IPS-18c (cell line): ENCODE data around the gene IGF2R.

Source experiments
- H3K4me3 ChIP-seq: 2 replicates; pipeline ENCODE4 v1.7.0; 2013; ENCODE audit warnings: low read depth, mild to moderate bottlenecking, low read length, moderate library complexity; ENCODE audit not compliant: insufficient read depth
- H3K9me3 ChIP-seq: one replicate; pipeline ENCODE4 v1.6.1; 2013; ENCODE audit warnings: mild to moderate bottlenecking, low read length, moderate library complexity; ENCODE audit not compliant: control insufficient read depth, insufficient read depth

Gene IGF2R

GRCh38 chr6:160028487-160029275 lies 59.8 kb downstream of the IGF2R start:
- Histone ChIP-seq H3K4me3 (no peak overlapping the region), H3K9me3 (no peaks in the 10 kb centered on the region)

GRCh38 chr6:160029525-160029924 lies 60.6 kb downstream of the IGF2R start:
- Histone ChIP-seq H3K9me3 (no peaks in the 10 kb centered on the region), H3K4me3 (no peak overlapping the region)

- Histone ChIP-seq H3K4me3 (no peak overlapping the region), H3K9me3 (no peaks in the 10 kb centered on the region)
These were observed 61.2 kb downstream of the IGF2R start for GRCh38 chr6:160030103-160030502.

- Histone ChIP-seq H3K4me3 (no peak overlapping the region), H3K9me3 (peaks cover 2% of the 10 kb centered on the region)
These were observed 62.6 kb downstream of the IGF2R start for GRCh38 chr6:160031442-160031841.

GRCh38 chr6:160031871-160032270 lies 63.0 kb downstream of the IGF2R start:
- no peak overlapping the region for H3K4me3 ChIP-seq
- H3K9me3 ChIP-seq, result peaks cover 2% of the 10 kb centered on the region

- H3K9me3 ChIP-seq, result peaks cover 2% of the 10 kb centered on the region
- no peak overlapping the region for H3K4me3 ChIP-seq
These were observed 63.7 kb downstream of the IGF2R start for GRCh38 chr6:160032538-160032937.

- Histone ChIP-seq H3K4me3 (no peak overlapping the region), H3K9me3 (peaks cover 2% of the 10 kb centered on the region)
These were observed 65.4 kb downstream of the IGF2R start for GRCh38 chr6:160034036-160034930.

- Histone ChIP-seq H3K9me3 (peaks cover 2% of the 10 kb centered on the region), H3K4me3 (no peak overlapping the region)
These were observed 66.4 kb downstream of the IGF2R start for GRCh38 chr6:160035241-160035640.

GRCh38 chr6:160035693-160036330 lies 66.9 kb downstream of the IGF2R start:
- Histone ChIP-seq H3K9me3 (peaks cover 2% of the 10 kb centered on the region), H3K4me3 (no peak overlapping the region)

- no peak overlapping the region for H3K4me3 ChIP-seq
- H3K9me3 ChIP-seq, result peaks cover 2% of the 10 kb centered on the region
These were observed 67.4 kb downstream of the IGF2R start for GRCh38 chr6:160036331-160036695.

- peaks cover 2% of the 10 kb centered on the region for H3K9me3 ChIP-seq
- H3K4me3 ChIP-seq, result no peak overlapping the region
These were observed 67.9 kb downstream of the IGF2R start for GRCh38 chr6:160036790-160037206.

GRCh38 chr6:160038479-160038878 lies 69.6 kb downstream of the IGF2R start:
- Histone ChIP-seq H3K9me3 (peaks cover 2% of the 10 kb centered on the region), H3K4me3 (no peak overlapping the region)

- Histone ChIP-seq H3K4me3 (no peak overlapping the region), H3K9me3 (peaks cover 2% of the 10 kb centered on the region)
These were observed 70.6 kb downstream of the IGF2R start for GRCh38 chr6:160039441-160039840.

GRCh38 chr6:160040055-160040454 lies 71.2 kb downstream of the IGF2R start:
- H3K4me3 ChIP-seq, result no peak overlapping the region
- H3K9me3 ChIP-seq, result peaks cover 2% of the 10 kb centered on the region

GRCh38 chr6:160040527-160041264 lies 71.8 kb downstream of the IGF2R start:
- Histone ChIP-seq H3K9me3 (peaks cover 2% of the 10 kb centered on the region), H3K4me3 (no peak overlapping the region)

- no peak overlapping the region for H3K4me3 ChIP-seq
- H3K9me3 ChIP-seq, result no peaks in the 10 kb centered on the region
These were observed 72.7 kb downstream of the IGF2R start for GRCh38 chr6:160041608-160042007.
